ENCODE data around the gene SLC30A2. TPM values are rescaled to one million over a fixed set of nuclear protein-coding genes. Genes with fewer than 3 reads are reported as not detected.

The SLC30A2 gene
- total and polyA plus RNA-seq, 2 of the 13 experiments (the other 11 are each of a cell fraction or from before 2014, with no cell fraction given), result not detected

GRCh38 chr1:26035203-26035958, 10.5 kb downstream of the SLC30A2 start (continued):
- TF ChIP-seq FOXP4 (CRISPR knock-in tag; IDR thresholded peaks at IDR 0.05) (no peak), GMEB2 (CRISPR knock-in tag; IDR thresholded peaks at IDR 0.05; ENCODE audit: low read depth) (no peak), ZNF432 (CRISPR knock-in tag; IDR thresholded peaks at IDR 0.05; ENCODE audit: borderline replicate concordance) (no peak), NONO (IDR thresholded peaks at IDR 0.05) (no peak), NONO (CRISPR knock-in tag; conservative IDR thresholded peaks at IDR 0.05) (no peak), BHLHE40 (IDR thresholded peaks at IDR 0.05; ENCODE audit: low read length) (no peak), CEBPB (IDR thresholded peaks at IDR 0.05; ENCODE audit: borderline replicate concordance, low read depth, low read length) (peak; percentile 25; the same call in 1 of the 2 replicates), ARID3A (IDR thresholded peaks at IDR 0.05; ENCODE audit: low read depth, low read length) (no peak), TCF7L2 (IDR thresholded peaks at IDR 0.05; ENCODE audit: low read depth, low read length) (no peak), CREB1 (IDR thresholded peaks at IDR 0.05) (peak; percentile 46), CREB1 (CRISPR knock-in tag; IDR thresholded peaks at IDR 0.05) (peak; percentile 89), RAD21 (CRISPR knock-in tag; IDR thresholded peaks at IDR 0.05) (no peak), SATB2 (CRISPR knock-in tag; IDR thresholded peaks at IDR 0.05) (no peak), ZKSCAN5 (CRISPR knock-in tag; IDR thresholded peaks at IDR 0.05) (no peak), GATA4 (IDR thresholded peaks at IDR 0.05; ENCODE audit: borderline replicate concordance, low read depth) (peak; percentile 73; the same call in 1 of the 2 replicates), ZBTB3 (CRISPR knock-in tag; IDR thresholded peaks at IDR 0.05; ENCODE audit: borderline replicate concordance, low read depth) (0 out of 2 replicates have a peak, but pooled peaks have one; percentile 23), KDM2A (CRISPR knock-in tag; IDR thresholded peaks at IDR 0.05; ENCODE audit: borderline replicate concordance, low read depth) (peak; percentile 76; the same call in 1 of the 2 replicates), ZNF777 (CRISPR knock-in tag; IDR thresholded peaks at IDR 0.05) (peak; percentile 63; the same call in 1 of the 2 replicates), ZNF772 (CRISPR knock-in tag; IDR thresholded peaks at IDR 0.05) (no peak), ZNF841 (CRISPR knock-in tag; IDR thresholded peaks at IDR 0.05; ENCODE audit: borderline replicate concordance) (no peak), GPBP1L1 (CRISPR knock-in tag; IDR thresholded peaks at IDR 0.05) (no peak), ZFP90 (CRISPR knock-in tag; IDR thresholded peaks at IDR 0.05; ENCODE audit: borderline replicate concordance) (no peak), ZSCAN25 (CRISPR knock-in tag; IDR thresholded peaks at IDR 0.05) (no peak)
- TF ChIP-seq, protein P1, sequence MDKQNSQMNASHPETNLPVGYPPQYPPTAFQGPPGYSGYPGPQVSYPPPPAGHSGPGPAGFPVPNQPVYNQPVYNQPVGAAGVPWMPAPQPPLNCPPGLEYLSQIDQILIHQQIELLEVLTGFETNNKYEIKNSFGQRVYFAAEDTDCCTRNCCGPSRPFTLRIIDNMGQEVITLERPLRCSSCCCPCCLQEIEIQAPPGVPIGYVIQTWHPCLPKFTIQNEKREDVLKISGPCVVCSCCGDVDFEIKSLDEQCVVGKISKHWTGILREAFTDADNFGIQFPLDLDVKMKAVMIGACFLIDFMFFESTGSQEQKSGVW (CRISPR knock-in tag; IDR thresholded peaks at IDR 0.05; ENCODE audit: borderline replicate concordance), result no peak
